GM18511 (cell line): ENCODE results near the gene PCDH10.

ENCODE experiments used
- ATAC-seq: cut with Tn5 transposase; IDR thresholded peaks from one replicate; pipeline ENCODE4 v1.9.1; 2021; ENCODE audit warnings: mild to moderate bottlenecking, moderate library complexity; ENCODE audit not compliant: unreplicated experiment

The PCDH10 gene

GRCh38 chr4:133150486-133151340 is 1.6 kb downstream of the PCDH10 start:
- no peak for ATAC-seq

- no peak for ATAC-seq
Measured at GRCh38 chr4:133151341-133151690, 2.2 kb downstream of the PCDH10 start.

- ATAC-seq = no peak
Measured at GRCh38 chr4:133151691-133152329, 2.7 kb downstream of the PCDH10 start.

- no peak for ATAC-seq
Measured at GRCh38 chr4:133152330-133152821, 3.3 kb downstream of the PCDH10 start.

GRCh38 chr4:133152831-133153481 is 3.9 kb downstream of the PCDH10 start:
- no peak for ATAC-seq

- ATAC-seq = no peak
Measured at GRCh38 chr4:133154725-133155124, 5.6 kb downstream of the PCDH10 start.

- no peak for ATAC-seq
Measured at GRCh38 chr4:133156096-133156495, 7.0 kb downstream of the PCDH10 start.

- ATAC-seq = no peak
Measured at GRCh38 chr4:133156556-133156955, 7.5 kb downstream of the PCDH10 start.

- ATAC-seq = no peak
Measured at GRCh38 chr4:133157460-133158160, 8.5 kb downstream of the PCDH10 start.

GRCh38 chr4:133160853-133161252 is 11.8 kb downstream of the PCDH10 start:
- ATAC-seq = no peak

- ATAC-seq = no peak
Measured at GRCh38 chr4:133161570-133162295, 12.6 kb downstream of the PCDH10 start.

- ATAC-seq = no peak
Measured at GRCh38 chr4:133162941-133163340, 13.8 kb downstream of the PCDH10 start.

- no peak for ATAC-seq
Measured at GRCh38 chr4:133178956-133179355, 29.9 kb downstream of the PCDH10 start.

GRCh38 chr4:133186210-133186609 is 37.1 kb downstream of the PCDH10 start:
- ATAC-seq = no peak

GRCh38 chr4:133186845-133187244 is 37.8 kb downstream of the PCDH10 start:
- ATAC-seq = no peak

GRCh38 chr4:133188433-133189146 is 39.5 kb downstream of the PCDH10 start:
- ATAC-seq = peak; percentile 79

- ATAC-seq = no peak
Measured at GRCh38 chr4:133189147-133189517, 40.0 kb downstream of the PCDH10 start.

GRCh38 chr4:133190098-133190497 is 41.0 kb downstream of the PCDH10 start:
- no peak for ATAC-seq

GRCh38 chr4:133208694-133209285 is 59.7 kb downstream of the PCDH10 start:
- ATAC-seq = no peak
